ENCODE data around the gene TMPRSS7.

The TMPRSS7 gene

GRCh38 chr3:112129925-112130637 is 95.5 kb downstream of the TMPRSS7 start:
- DNase-seq, result peak; percentile 6

- DNase-seq, result no peak
Observed at GRCh38 chr3:112130638-112130993, 96.1 kb downstream of the TMPRSS7 start.
